Measurements from ENCODE around the gene CPM.

GRCh38 chr12:68970306-68970705 lies 37.3 kb upstream of the CPM start:
- TF ChIP-seq CTCF (IDR thresholded peaks at IDR 0.05; ENCODE audit: low read depth, low read length) (no peak), POLR2A (IDR thresholded peaks at IDR 0.05; ENCODE audit: extremely low read depth, insufficient read length) (no peak), MAX (IDR thresholded peaks at IDR 0.05; ENCODE audit: low read depth, low read length) (no peak)
